Measurements from ENCODE around the gene MYO5A. TPM values are rescaled to one million over a fixed set of nuclear protein-coding genes. Genes with fewer than 3 reads are reported as not detected.

MYO5A gene
- total and polyA plus RNA-seq, 4 donors: 47.8 to 119 (median 88.4) TPM

- H3K4me1 ChIP-seq (ENCODE audit: control insufficient read depth, insufficient read depth, low read length): peaks cover 8% of the 10 kb centered on the region
- WGBS (ENCODE audit: insufficient coverage): 100% methylated on average over 1 of the region's 4 CpGs
- no peak for DNase-seq (ENCODE audit: low read depth in 4 of 6, low spot score in 6 of 6)
- no peak overlapping the region for H3K27ac ChIP-seq (ENCODE audit: low read depth, low read length)
- no peaks in the 10 kb centered on the region for H3K9me3 ChIP-seq (ENCODE audit: control insufficient read depth, insufficient read depth, low read length)
- no peaks in the 10 kb centered on the region for H3K27me3 ChIP-seq (ENCODE audit: control insufficient read depth, insufficient read depth, low read length)
- H3K4me3 ChIP-seq (ENCODE audit: low read depth, low read length): no peak overlapping the region
- H3K36me3 ChIP-seq (ENCODE audit: control insufficient read depth, insufficient read depth, low read length): no peaks in the 10 kb centered on the region
Measured at GRCh38 chr15:52524223-52525136, 4.2 kb downstream of the MYO5A start.

GRCh38 chr15:52523647-52524046 is 5.0 kb downstream of the MYO5A start:
- Histone ChIP-seq H3K36me3 (ENCODE audit: control insufficient read depth, insufficient read depth, low read length) (no peaks in the 10 kb centered on the region), H3K4me1 (ENCODE audit: control insufficient read depth, insufficient read depth, low read length) (peaks cover 5% of the 10 kb centered on the region), H3K27me3 (ENCODE audit: control insufficient read depth, insufficient read depth, low read length) (no peaks in the 10 kb centered on the region), H3K4me3 (ENCODE audit: low read depth, low read length) (no peak overlapping the region), H3K9me3 (ENCODE audit: control insufficient read depth, insufficient read depth, low read length) (no peaks in the 10 kb centered on the region), H3K27ac (ENCODE audit: low read depth, low read length) (no peak overlapping the region)
- DNase-seq (ENCODE audit: low read depth in 4 of 6, low spot score in 6 of 6): no peak
- 80% methylated on average over 3 of the region's 5 CpGs for whole genome bisulfite sequencing (ENCODE audit: insufficient coverage)

GRCh38 chr15:52523192-52523591 is 5.5 kb downstream of the MYO5A start:
- H3K27ac ChIP-seq (ENCODE audit: low read depth, low read length): no peak overlapping the region
- 86% methylated on average over 1 of the region's 3 CpGs for WGBS (ENCODE audit: insufficient coverage)
- DNase-seq (ENCODE audit: low read depth in 4 of 6, low spot score in 6 of 6): no peak

GRCh38 chr15:52521682-52522081 is 7.0 kb downstream of the MYO5A start:
- H3K4me1 ChIP-seq (ENCODE audit: control insufficient read depth, insufficient read depth, low read length): no peaks in the 10 kb centered on the region
- no peaks in the 10 kb centered on the region for H3K9me3 ChIP-seq (ENCODE audit: control insufficient read depth, insufficient read depth, low read length)
- no peaks in the 10 kb centered on the region for H3K36me3 ChIP-seq (ENCODE audit: control insufficient read depth, insufficient read depth, low read length)
- no peak overlapping the region for H3K4me3 ChIP-seq (ENCODE audit: low read depth, low read length)
- no peaks in the 10 kb centered on the region for H3K27me3 ChIP-seq (ENCODE audit: control insufficient read depth, insufficient read depth, low read length)
- WGBS (ENCODE audit: insufficient coverage): 78% methylated on average over 1 of the region's 3 CpGs
- no peak for DNase-seq (ENCODE audit: low read depth in 4 of 6, low spot score in 6 of 6)
- H3K27ac ChIP-seq (ENCODE audit: low read depth, low read length): no peak overlapping the region

More at GRCh38 chr15:52523192-52523591, 5.5 kb downstream of the MYO5A start:
- Histone ChIP-seq H3K4me3 (ENCODE audit: low read depth, low read length) (no peak overlapping the region), H3K27me3 (ENCODE audit: control insufficient read depth, insufficient read depth, low read length) (no peaks in the 10 kb centered on the region), H3K36me3 (ENCODE audit: control insufficient read depth, insufficient read depth, low read length) (no peaks in the 10 kb centered on the region), H3K9me3 (ENCODE audit: control insufficient read depth, insufficient read depth, low read length) (no peaks in the 10 kb centered on the region), H3K4me1 (ENCODE audit: control insufficient read depth, insufficient read depth, low read length) (peaks cover 4% of the 10 kb centered on the region)

GRCh38 chr15:52520421-52520820 is 8.3 kb downstream of the MYO5A start:
- no peaks in the 10 kb centered on the region for H3K27me3 ChIP-seq (ENCODE audit: control insufficient read depth, insufficient read depth, low read length)
- H3K9me3 ChIP-seq (ENCODE audit: control insufficient read depth, insufficient read depth, low read length): no peaks in the 10 kb centered on the region
- H3K4me1 ChIP-seq (ENCODE audit: control insufficient read depth, insufficient read depth, low read length): no peaks in the 10 kb centered on the region
- no peak overlapping the region for H3K27ac ChIP-seq (ENCODE audit: low read depth, low read length)
- no peaks in the 10 kb centered on the region for H3K36me3 ChIP-seq (ENCODE audit: control insufficient read depth, insufficient read depth, low read length)
- DNase-seq (ENCODE audit: low read depth in 4 of 6, low spot score in 6 of 6): no peak
- no peak overlapping the region for H3K4me3 ChIP-seq (ENCODE audit: low read depth, low read length)

- no peak for DNase-seq (ENCODE audit: low read depth in 4 of 6, low spot score in 6 of 6)
- WGBS (ENCODE audit: insufficient coverage): 85% methylated on average over 6 of the region's 8 CpGs
Measured at GRCh38 chr15:52518487-52519371, 10.0 kb downstream of the MYO5A start.

GRCh38 chr15:52517014-52517413 is 11.7 kb downstream of the MYO5A start:
- 100% methylated on average over 1 of the region's 1 CpG for WGBS (ENCODE audit: insufficient coverage)
- no peak for DNase-seq (ENCODE audit: low read depth in 4 of 6, low spot score in 6 of 6)

More at GRCh38 chr15:52518487-52519371, 10.0 kb downstream of the MYO5A start:
- Histone ChIP-seq H3K36me3 (ENCODE audit: control insufficient read depth, insufficient read depth, low read length) (no peaks in the 10 kb centered on the region), H3K27me3 (ENCODE audit: control insufficient read depth, insufficient read depth, low read length) (no peaks in the 10 kb centered on the region), H3K4me3 (ENCODE audit: low read depth, low read length) (no peak overlapping the region), H3K27ac (ENCODE audit: low read depth, low read length) (no peak overlapping the region), H3K4me1 (ENCODE audit: control insufficient read depth, insufficient read depth, low read length) (no peaks in the 10 kb centered on the region), H3K9me3 (ENCODE audit: control insufficient read depth, insufficient read depth, low read length) (no peaks in the 10 kb centered on the region)

GRCh38 chr15:52515343-52515742 is 13.3 kb downstream of the MYO5A start:
- WGBS (ENCODE audit: insufficient coverage): 91% methylated on average over 1 of the region's 2 CpGs
- Histone ChIP-seq H3K27ac (ENCODE audit: low read depth, low read length) (no peak overlapping the region), H3K9me3 (ENCODE audit: control insufficient read depth, insufficient read depth, low read length) (no peaks in the 10 kb centered on the region), H3K4me1 (ENCODE audit: control insufficient read depth, insufficient read depth, low read length) (peaks cover 7% of the 10 kb centered on the region), H3K4me3 (ENCODE audit: low read depth, low read length) (no peak overlapping the region), H3K36me3 (ENCODE audit: control insufficient read depth, insufficient read depth, low read length) (no peaks in the 10 kb centered on the region), H3K27me3 (ENCODE audit: control insufficient read depth, insufficient read depth, low read length) (no peaks in the 10 kb centered on the region)
- no peak for DNase-seq (ENCODE audit: low read depth in 4 of 6, low spot score in 6 of 6)

More at GRCh38 chr15:52517014-52517413, 11.7 kb downstream of the MYO5A start:
- no peaks in the 10 kb centered on the region for H3K27me3 ChIP-seq (ENCODE audit: control insufficient read depth, insufficient read depth, low read length)
- H3K9me3 ChIP-seq (ENCODE audit: control insufficient read depth, insufficient read depth, low read length): no peaks in the 10 kb centered on the region
- H3K4me1 ChIP-seq (ENCODE audit: control insufficient read depth, insufficient read depth, low read length): no peaks in the 10 kb centered on the region
- H3K27ac ChIP-seq (ENCODE audit: low read depth, low read length): no peak overlapping the region
- H3K36me3 ChIP-seq (ENCODE audit: control insufficient read depth, insufficient read depth, low read length): no peaks in the 10 kb centered on the region
- no peak overlapping the region for H3K4me3 ChIP-seq (ENCODE audit: low read depth, low read length)

GRCh38 chr15:52514482-52514881 is 14.2 kb downstream of the MYO5A start:
- no peak overlapping the region for H3K27ac ChIP-seq (ENCODE audit: low read depth, low read length)
- H3K4me1 ChIP-seq (ENCODE audit: control insufficient read depth, insufficient read depth, low read length): peaks cover 9% of the 10 kb centered on the region
- no peaks in the 10 kb centered on the region for H3K36me3 ChIP-seq (ENCODE audit: control insufficient read depth, insufficient read depth, low read length)
- DNase-seq (ENCODE audit: low read depth in 4 of 6, low spot score in 6 of 6): no peak
- H3K4me3 ChIP-seq (ENCODE audit: low read depth, low read length): no peak overlapping the region
- WGBS (ENCODE audit: insufficient coverage): 100% methylated on average over 1 of the region's 1 CpG
- H3K9me3 ChIP-seq (ENCODE audit: control insufficient read depth, insufficient read depth, low read length): no peaks in the 10 kb centered on the region
- H3K27me3 ChIP-seq (ENCODE audit: control insufficient read depth, insufficient read depth, low read length): no peaks in the 10 kb centered on the region
